Cerebellar cortex (tissue), 1 donor: Measurements from ENCODE around the gene NBPF11.
"Not testable (repeated sequence)": the region's sequence is repeated elsewhere in the genome, so short reads cannot be mapped to it uniquely, and the experiment has no call there.

ENCODE experiments used
- DNase-seq: peaks from one replicate; pipeline ENCODE4 v3.0.0-alpha.2; 2015; ENCODE audit warnings: low spot score

Gene NBPF11

GRCh38 chr1:148151911-148152656 is at the start of gene NBPF11:
NBPF11 (minus strand) TSS chr1:148152281; CDS start chr1:148127003, 25,278 bp downstream.
- DNase-seq, result peak; percentile 72

GRCh38 chr1:148197396-148197795 is 45.3 kb upstream of the NBPF11 start:
- DNase-seq, result not testable (repeated sequence)

GRCh38 chr1:148196949-148197348 is 44.9 kb upstream of the NBPF11 start:
- DNase-seq, result not testable (repeated sequence)

GRCh38 chr1:148195115-148195514 is 43.0 kb upstream of the NBPF11 start:
- not testable (repeated sequence) for DNase-seq

GRCh38 chr1:148188768-148189167 is 36.7 kb upstream of the NBPF11 start:
- DNase-seq, result not testable (repeated sequence)

- not testable (repeated sequence) for DNase-seq
Measured at GRCh38 chr1:148178682-148179081, 26.6 kb upstream of the NBPF11 start.

- DNase-seq, result not testable (repeated sequence)
Measured at GRCh38 chr1:148175414-148175813, 23.3 kb upstream of the NBPF11 start.

- DNase-seq, result not testable (repeated sequence)
Measured at GRCh38 chr1:148171995-148172394, 19.9 kb upstream of the NBPF11 start.

GRCh38 chr1:148166558-148167492 is 14.7 kb upstream of the NBPF11 start:
- DNase-seq, result no peak

GRCh38 chr1:148162363-148162762 is 10.3 kb upstream of the NBPF11 start:
- DNase-seq, result no peak

GRCh38 chr1:148161053-148161901 is 9.2 kb upstream of the NBPF11 start:
- no peak for DNase-seq

GRCh38 chr1:148160343-148161052 is 8.4 kb upstream of the NBPF11 start:
- DNase-seq, result no peak

- no peak for DNase-seq
Measured at GRCh38 chr1:148160048-148160342, 7.9 kb upstream of the NBPF11 start.

GRCh38 chr1:148158341-148159003 is 6.4 kb upstream of the NBPF11 start:
- DNase-seq, result no peak

- DNase-seq, result not testable (repeated sequence)
Measured at GRCh38 chr1:148157803-148158202, 5.7 kb upstream of the NBPF11 start.

GRCh38 chr1:148155494-148156275 is 3.6 kb upstream of the NBPF11 start:
- DNase-seq, result not testable (repeated sequence)

- not testable (repeated sequence) for DNase-seq
Measured at GRCh38 chr1:148152795-148153194, 714 bp upstream of the NBPF11 start.

GRCh38 chr1:148151371-148151819 is 686 bp downstream of the NBPF11 start:
- not testable (repeated sequence) for DNase-seq

GRCh38 chr1:148150945-148151344 is 1.1 kb downstream of the NBPF11 start:
- peak; percentile 9 for DNase-seq

GRCh38 chr1:148150014-148150413 is 2.1 kb downstream of the NBPF11 start:
- DNase-seq, result not testable (repeated sequence)
